Heart left ventricle (tissue), 16 donors: Measurements from ENCODE around the gene FBXW7. TPM values are rescaled to one million over a fixed set of nuclear protein-coding genes. Genes with fewer than 3 reads are reported as not detected.
"Not testable (repeated sequence)": the region's sequence is repeated elsewhere in the genome, so short reads cannot be mapped to it uniquely, and the experiment has no call there.

Source experiments
- ATAC-seq, 4 donors: fragments of 200-7000 bp; cut with Tn5 transposase; one replicate each; pipeline ENCODE4 v1.9.1; 2020 to 2022; ENCODE audit warnings: moderate library complexity in 4 of 4, mild to moderate bottlenecking in 3 of 4, moderate number of reproducible peaks in 1 of 4
- DNase-seq, 5 donors: peaks; one replicate each; pipeline ENCODE4 v3.0.0-alpha.2; 2020
- H3K27ac ChIP-seq, 12 donors: fragments of 200-600 bp; sonication (generic) in 4 of 12; one replicate each; pipeline versions ENCODE4 v1.5.0 to v1.8.0; 2016 to 2022; ENCODE audit warnings: mild to moderate bottlenecking in 2 of 12
- H3K27me3 ChIP-seq, 9 donors: fragments of 200-600 bp; sonication (generic) in 2 of 9; one replicate each; pipeline versions ENCODE4 v1.5.1 to v1.8.0; 2016 to 2022; ENCODE audit warnings: mild to moderate bottlenecking in 3 of 9
- H3K36me3 ChIP-seq, 9 donors: fragments of 200-600 bp; sonication (generic) in 2 of 9; one replicate each; pipeline versions ENCODE4 v1.5.0 to v1.8.0; 2018 to 2022; ENCODE audit warnings: mild to moderate bottlenecking in 2 of 9
- H3K4me1 ChIP-seq, 12 donors: fragments of 200-600 bp; sonication (generic) in 4 of 12; one replicate each; pipeline versions ENCODE4 v1.5.0 to v1.8.0; 2016 to 2022; ENCODE audit warnings: mild to moderate bottlenecking in 3 of 12
- H3K4me3 ChIP-seq, 12 donors: fragments of 200-600 bp; sonication (generic) in 4 of 12; one replicate each; pipeline versions ENCODE4 v1.5.0 to v1.8.0; 2017 to 2022; ENCODE audit warnings: mild to moderate bottlenecking in 9 of 12, moderate library complexity in 4 of 12
- H3K9me3 ChIP-seq, 12 donors: fragments of 200-600 bp; sonication (generic) in 4 of 12; one replicate each; pipeline versions ENCODE4 v1.5.0 to v1.8.0; 2016 to 2022; ENCODE audit warnings: mild to moderate bottlenecking in 1 of 12
- CTCF ChIP-seq, 12 donors: fragments of 200-600 bp; sonication (generic) in 4 of 12; IDR thresholded peaks; one replicate each; pipeline versions ENCODE4 v1.5.0 to v1.8.0; 2018 to 2022; ENCODE audit warnings: antibody characterized with exemption in 12 of 12, mild to moderate bottlenecking in 5 of 12
- POLR2A ChIP-seq, 2 donors: fragments of 450-650 bp; IDR thresholded peaks; one replicate each; pipeline ENCODE4 v1.6.1; 2017; ENCODE audit warnings: antibody characterized with exemption in 2 of 2, mild to moderate bottlenecking in 2 of 2, moderate library complexity in 2 of 2
- WGBS, 4 donors: extraction: QIAGEN DNeasy Blood & Tissue Kit in 2 of 4; methylation state at CpG; one replicate each; pipeline versions ENCODE4 v1.1.5 to v1.1.7; 2013 to 2018; 5-methylcytosine and 5-hydroxymethylcytosine counted together
- intact Hi-C, 10 donors: fragments of 100-400 bp; cut with DNase I; formaldehyde crosslinking; loops; one replicate each; pipeline versions ENCODE4 v1.11.1 to v1.14.2; 2022
- polyA plus RNA-seq, 2 donors: library from polyadenylated mRNA; stranded (reverse); fragments of 200-250 nt; gene quantifications; one replicate each; pipeline ENCODE4 v1.2.3, GENCODE V29; 2013
- total RNA-seq, 9 donors: library from RNA; depleted of rRNA in 2 of 9; stranded (reverse); fragments of >200 nt in 2 of 9; fragmentation: NEBNext Ultra II Directional in 3 of 9; extraction: Animal tissue kit (Norgen Biotek cat#: 25700) in 3 of 9; gene quantifications; one replicate each; pipeline versions ENCODE4 v1.1.0 to v1.2.4, GENCODE V29; 2016 to 2023
- donor health status: ischemic (EF 13 %, LVEDD 7.1; RV severe dilation, severe dysfunction).
- donor health status: healthy with polysubstance abuse.
- donor health status: DM: no; HTN: yes; CAD: no.
- donor health status: DM: no; HTN: no; CAD: no.
- donor health status: ischemic (EF 25% LVEDD 6.9; RV normal size, moderate dysfunction).
- donor health status: ischemic (EF 25% LVEDD 5.7; RV mildly dilated, moderate dysfunction).
- donor health status: healthy.
- donor health status: DM: yes; HTN: yes; CAD: no.
- donor health status: ischemic (EF 35%, LVEDD 5.7; RV mildly dilated, moderate dysfunction).
- donor health status: nonischemic (EF 11% LVEDD 7.7; RV severe dilation, severe dysfunction).
- donor health status: DM: yes; HTN: yes; CAD: no.
- donor health status: PGD.
- donor health status: ischemic (EF 29% LVEDD 5.4; RV normal size, mild dysfunction).
- donor health status: nonischemic (EF 23%, LVEDD 6.1; RV moderate dilation, normal function).

Gene FBXW7
- total and polyA plus RNA-seq, 11 donors = 20.6 to 74.1 (median 59.8) TPM

GRCh38 chr4:152545088-152545487, 9.2 kb upstream of the FBXW7 start:
- Histone ChIP-seq H3K4me3 (no peak overlapping the region), H3K27ac (no peak overlapping the region), H3K4me1 (no peaks in the 10 kb centered on the region), H3K36me3 (peaks cover 0 to 3% (median 0%) of the 10 kb centered on the region in 9 donors), H3K27me3 (no peaks in the 10 kb centered on the region), H3K9me3 (peaks cover 0 to 2% (median 0%) of the 10 kb centered on the region in 12 donors)
- TF ChIP-seq CTCF (IDR thresholded peaks at IDR 0.05) (no peak), POLR2A (IDR thresholded peaks at IDR 0.05) (no peak)
- WGBS, 4 donors = 90 to 97% (median 93%) methylated on average over 2 of the region's 2 CpGs
- ATAC-seq = no peak
- intact Hi-C loops = loop anchor here in 1 of 10 donors (10.0 kb wide), 1 partner anchor 90 kb away; no protein-coding TSS in a partner anchor
- DNase-seq = no peak

- not testable (repeated sequence) for DNase-seq, H3K9me3 ChIP-seq, H3K27ac ChIP-seq, H3K36me3 ChIP-seq, H3K27me3 ChIP-seq, H3K4me1 ChIP-seq, ATAC-seq, H3K4me3 ChIP-seq
- intact Hi-C loops = loop anchor here in 1 of 10 donors (10.0 kb wide), 1 partner anchor 90 kb away; no protein-coding TSS in a partner anchor
- WGBS, 4 donors = 95 to 98% (median 95%) methylated on average over 8 of the region's 8 CpGs
These were observed 8.6 kb upstream of the FBXW7 start for GRCh38 chr4:152544533-152544932.

GRCh38 chr4:152540941-152541340, 5.0 kb upstream of the FBXW7 start:
- WGBS, 4 donors = 96 to 100% (median 96%) methylated on average over 9 to 13 of the region's 13 CpGs; no CpG with 5 or more reads in 1 of the 4 donors
- no peak overlapping the region for H3K4me3 ChIP-seq
- no peak for ATAC-seq
- peaks cover 0 to 23% (median 13%) of the 10 kb centered on the region in 12 donors for H3K4me1 ChIP-seq
- no peaks in the 10 kb centered on the region for H3K27me3 ChIP-seq
- peaks cover 0 to 9% (median 0%) of the 10 kb centered on the region in 12 donors for H3K9me3 ChIP-seq
- H3K27ac ChIP-seq = no peak overlapping the region
- peaks cover 0 to 12% (median 0%) of the 10 kb centered on the region in 9 donors for H3K36me3 ChIP-seq
- no peak for DNase-seq
- intact Hi-C loops = loop anchor here in 1 of 10 donors (10.0 kb wide), 1 partner anchor 94 kb away; no protein-coding TSS in a partner anchor
- TF ChIP-seq CTCF (IDR thresholded peaks at IDR 0.05) (no peak), POLR2A (IDR thresholded peaks at IDR 0.05) (no peak)

GRCh38 chr4:152540293-152540674, 4.4 kb upstream of the FBXW7 start:
- DNase-seq (no peak), ATAC-seq (no peak)
- intact Hi-C loops = loop anchor here in 1 of 10 donors (10.0 kb wide), 1 partner anchor 95 kb away; no protein-coding TSS in a partner anchor
- no peaks in the 10 kb centered on the region for H3K27me3 ChIP-seq
- peaks cover 0 to 12% (median 0%) of the 10 kb centered on the region in 9 donors for H3K36me3 ChIP-seq
- peaks cover 0 to 23% (median 13%) of the 10 kb centered on the region in 12 donors for H3K4me1 ChIP-seq
- no peak overlapping the region for H3K4me3 ChIP-seq
- 83 to 100% (median 92%) methylated on average over 3 to 4 of the region's 4 CpGs for WGBS, 4 donors
- no peak overlapping the region for H3K27ac ChIP-seq
- H3K9me3 ChIP-seq = peaks cover 0 to 9% (median 0%) of the 10 kb centered on the region in 12 donors
- TF ChIP-seq POLR2A (IDR thresholded peaks at IDR 0.05) = no peak
- TF ChIP-seq CTCF (IDR thresholded peaks at IDR 0.05) = no peak
